H1 (cell line): ENCODE measurements around the gene WDR90. TPM values are rescaled to one million over a fixed set of nuclear protein-coding genes. Genes with fewer than 3 reads are reported as not detected.

Experiments used
- CTCF ChIA-PET: fragments of 300-600 bp; sonication (Branson Sonifier 250); formaldehyde crosslinking; loops from one replicate; lab custom pipeline; 2021; ENCODE audit not compliant: partially characterized antibody; lab: Charles Lee
- POLR2A ChIA-PET: fragments of 300-600 bp; sonication (Branson Sonifier 250); formaldehyde crosslinking; loops from one replicate; lab custom pipeline; 2021; ENCODE audit warnings: inconsistent platforms; ENCODE audit not compliant: partially characterized antibody; lab: Charles Lee
- DNase-seq, 2 experiments: peaks; one replicate each; pipeline versions ENCODE4 v3.0.0 to v3.0.0-alpha.2; 2010 to 2022; ENCODE audit warnings: low spot score in 2 of 2, low read depth in 1 of 2, mixed read lengths in 1 of 2
- FAIRE-seq: peaks from 2 replicates; lab custom pipeline; 2011; peaks lifted over from hg19 to GRCh38; lab: Jason Lieb, UNC
- H2AFZ ChIP-seq: 2 replicates; pipeline ENCODE4 v1.8.1; 2012; ENCODE audit warnings: low read length, inconsistent platforms
- H2AK5ac ChIP-seq: 2 replicates; pipeline ENCODE4 v1.6.1; 2013; ENCODE audit warnings: low read depth, low read length
- H2BK120ac ChIP-seq: replicated peaks from 2 replicates; pipeline ENCODE3; 2013; ENCODE audit warnings: low read depth, low read length, inconsistent platforms
- H2BK12ac ChIP-seq: 2 replicates; pipeline ENCODE4 v1.6.1; 2013; ENCODE audit warnings: low read depth, low read length
- H2BK15ac ChIP-seq: 2 replicates; pipeline ENCODE4 v1.6.1; 2013; ENCODE audit warnings: low read length
- H2BK20ac ChIP-seq: 2 replicates; pipeline ENCODE4 v1.6.1; 2013; ENCODE audit warnings: low read length
- H2BK5ac ChIP-seq: 2 replicates; pipeline ENCODE4 v1.6.1; 2013; ENCODE audit warnings: low read depth, low read length
- H3K14ac ChIP-seq: 2 replicates; pipeline ENCODE4 v1.6.1; 2013; ENCODE audit warnings: inconsistent platforms; ENCODE audit not compliant: insufficient read length
- H3K18ac ChIP-seq: 2 replicates; pipeline ENCODE4 v1.6.1; 2013; ENCODE audit warnings: low read length; ENCODE audit errors: extremely low read depth
- H3K23ac ChIP-seq: 2 replicates; pipeline ENCODE4 v1.6.1; 2013; ENCODE audit warnings: inconsistent platforms; ENCODE audit not compliant: insufficient read length
- H3K23me2 ChIP-seq: 2 replicates; pipeline ENCODE4 v1.6.1; 2013; ENCODE audit warnings: low read depth, low read length
- H3K27ac ChIP-seq: 2 replicates; pipeline ENCODE4 v1.6.1; 2011; ENCODE audit warnings: low read depth, low read length, inconsistent platforms
- H3K27me3 ChIP-seq, 4 experiments: replicated peaks in 1 of 4; 1 replicate in 1 of 4; 2 replicates in 3 of 4; pipeline versions ENCODE4 v1.6.1 to v1.8.1; 2011 to 2013; ENCODE audit warnings: low read length in 3 of 4, mild to moderate bottlenecking in 3 of 4, inconsistent platforms in 2 of 4, mixed read lengths in 2 of 4, moderate library complexity in 1 of 4; ENCODE audit not compliant: control insufficient read depth in 3 of 4, insufficient read depth in 3 of 4; ENCODE audit errors: extremely low read depth in 1 of 4
- H3K36me3 ChIP-seq, 4 experiments: 2 replicates each; pipeline versions ENCODE4 v1.6.1 to v1.8.1; 2011 to 2013; ENCODE audit warnings: mild to moderate bottlenecking in 4 of 4, low read length in 3 of 4, moderate library complexity in 2 of 4, control low read depth in 1 of 4, inconsistent platforms in 1 of 4; ENCODE audit not compliant: insufficient read depth in 4 of 4, control insufficient read depth in 2 of 4
- H3K4ac ChIP-seq: replicated peaks from 2 replicates; pipeline ENCODE3; 2013; ENCODE audit warnings: low read length, low read depth, mixed read lengths, inconsistent platforms; ENCODE audit not compliant: insufficient read length
- H3K4me1 ChIP-seq, 4 experiments: replicated peaks in 1 of 4; 1 replicate in 1 of 4; 2 replicates in 3 of 4; pipeline versions ENCODE4 v1.6.1 to v1.8.1; 2011 to 2013; ENCODE audit warnings: low read length in 3 of 4, inconsistent platforms in 2 of 4, mixed read lengths in 1 of 4; ENCODE audit not compliant: insufficient read depth in 4 of 4, control insufficient read depth in 3 of 4
- H3K4me2 ChIP-seq, 2 experiments: 2 replicates each; pipeline versions ENCODE4 v1.6.1 to v1.8.1; 2011 to 2013; ENCODE audit warnings: low read depth in 2 of 2, low read length in 2 of 2, control low read depth in 1 of 2, inconsistent platforms in 1 of 2, mild to moderate bottlenecking in 1 of 2; ENCODE audit not compliant: insufficient read depth in 1 of 2
- H3K4me3 ChIP-seq, 4 experiments: fragments of 200-600, 300-600 bp in 1 of 4; sonication (generic), shearing (Covaris generic), sonication (Bioruptor Twin) in 1 of 4; 2 replicates each; pipeline versions ENCODE4 v1.5.1 to v1.8.1; 2011 to 2016; ENCODE audit warnings: low read length in 4 of 4, low read depth in 3 of 4, control low read depth in 2 of 4, inconsistent platforms in 2 of 4, mild to moderate bottlenecking in 2 of 4, mixed read lengths in 1 of 4, moderate library complexity in 1 of 4; ENCODE audit not compliant: insufficient read depth in 2 of 4; ENCODE audit errors: extremely low read depth in 1 of 4
- H3K56ac ChIP-seq: replicated peaks from 2 replicates; pipeline ENCODE3; 2013; ENCODE audit warnings: low read depth, mild to moderate bottlenecking, mixed read lengths, low read length, inconsistent platforms; ENCODE audit not compliant: insufficient read length
- H3K79me1 ChIP-seq: 2 replicates; pipeline ENCODE4 v1.6.1; 2013; ENCODE audit warnings: low read depth, low read length, control low read depth
- H3K79me2 ChIP-seq, 2 experiments: 2 replicates each; pipeline versions ENCODE4 v1.6.1 to v1.8.1; 2012 to 2013; ENCODE audit warnings: low read length in 2 of 2, mild to moderate bottlenecking in 2 of 2, inconsistent platforms in 1 of 2; ENCODE audit not compliant: insufficient read depth in 2 of 2, control insufficient read depth in 1 of 2
- H3K9ac ChIP-seq, 4 experiments: replicated peaks in 1 of 4; 1 replicate in 1 of 4; 2 replicates in 3 of 4; pipeline versions ENCODE4 v1.6.1 to v1.8.1; 2011 to 2013; ENCODE audit warnings: low read depth in 3 of 4, low read length in 3 of 4, control low read depth in 2 of 4, mild to moderate bottlenecking in 2 of 4, moderate library complexity in 2 of 4, inconsistent platforms in 1 of 4; ENCODE audit errors: extremely low read depth in 1 of 4
- H3K9me3 ChIP-seq, 2 experiments: 2 replicates each; pipeline versions ENCODE4 v1.6.1 to v1.8.1; 2012 to 2013; ENCODE audit warnings: mild to moderate bottlenecking in 2 of 2, moderate library complexity in 2 of 2, control low read depth in 1 of 2, inconsistent platforms in 1 of 2, low read depth in 1 of 2, low read length in 1 of 2, mixed read lengths in 1 of 2; ENCODE audit not compliant: insufficient read depth in 2 of 2
- H4K20me1 ChIP-seq, 2 experiments: replicated peaks in 1 of 2; 2 replicates each; pipeline versions ENCODE3 to v1.8.1; 2011 to 2013; ENCODE audit warnings: inconsistent platforms in 2 of 2, low read length in 2 of 2, mild to moderate bottlenecking in 1 of 2; ENCODE audit not compliant: insufficient read depth in 2 of 2, control insufficient read depth in 1 of 2
- H4K5ac ChIP-seq: 2 replicates; pipeline ENCODE4 v1.6.1; 2013; ENCODE audit warnings: low read length, low read depth, mixed read lengths, inconsistent platforms; ENCODE audit not compliant: insufficient read length
- H4K8ac ChIP-seq: 2 replicates; pipeline ENCODE4 v1.8.0; 2013; ENCODE audit warnings: mild to moderate bottlenecking, moderate library complexity, low read length, inconsistent platforms; ENCODE audit not compliant: insufficient read depth; ENCODE audit errors: extremely low read depth
- H4K91ac ChIP-seq: replicated peaks from 2 replicates; pipeline ENCODE3; 2013; ENCODE audit warnings: low read length, mixed read lengths, inconsistent platforms; ENCODE audit not compliant: insufficient read length
- BRCA1 ChIP-seq: IDR thresholded peaks from 2 replicates; pipeline ENCODE4 v1.6.1; 2012; ENCODE audit warnings: low read depth, low read length, improper control_type of control experiment
- CBX8 ChIP-seq: fragments of 300-800, 300-1000 bp; sonication (generic); IDR thresholded peaks from 2 replicates; pipeline ENCODE4 v1.7.1; 2016; ENCODE audit warnings: low read depth, low read length, borderline replicate concordance
- KDM4A ChIP-seq: IDR thresholded peaks from one replicate; pipeline ENCODE4 v1.7.1; 2012; ENCODE audit warnings: low read depth, mild to moderate bottlenecking, moderate library complexity, low read length, inconsistent platforms; ENCODE audit not compliant: severe bottlenecking
- SP2 ChIP-seq: IDR thresholded peaks from 2 replicates; pipeline ENCODE4 v1.6.1; 2012; ENCODE audit warnings: mild to moderate bottlenecking, low read length, inconsistent platforms
- WGBS, 2 experiments: shearing (Covaris generic) in 1 of 2; methylation state at CpG; one replicate each; pipeline versions ENCODE4 v1.1.6 to v1.1.7; 2013 to 2015; ENCODE audit warnings: low lambda C conversion rate in 2 of 2, mixed read lengths in 2 of 2, inconsistent platforms in 1 of 2, low coverage in 1 of 2, missing lambda C conversion rate in 1 of 2; ENCODE audit not compliant: insufficient replicate concordance in 2 of 2, insufficient coverage in 1 of 2, insufficient read length in 1 of 2; ENCODE audit errors: extremely low coverage in 1 of 2, missing lambda C conversion rate in 1 of 2; 5-methylcytosine and 5-hydroxymethylcytosine counted together
- polyA plus RNA-seq, 7 experiments: library from polyadenylated mRNA; depleted of rRNA in 3 of 7; stranded (reverse) in 5 of 7; unstranded in 2 of 7; fragments of >200 nt in 5 of 7; fragments of 200-250 nt in 2 of 7; gene quantifications; 1 replicate in 5 of 7; 2 replicates in 1 of 7; 4 replicates in 1 of 7; pipeline versions ENCODE4 v1.2.1 to v1.2.3, GENCODE V29; 2011 to 2013; ENCODE audit warnings: missing spikeins in 2 of 7, mixed read lengths in 2 of 7
- total RNA-seq: library from RNA; stranded (reverse); fragmentation: NEBNext Ultra II Directional; extraction: Animal tissue kit (Norgen Biotek cat#: 25700); gene quantifications from 2 replicates; pipeline ENCODE4 v1.2.1, GENCODE V29; 2021

WDR90 gene
- total and polyA plus RNA-seq, 2 of the 8 experiments (the other 6 are each of a cell fraction or from before 2014, with no cell fraction given), result 24.0 to 47.2 TPM

DNA sequence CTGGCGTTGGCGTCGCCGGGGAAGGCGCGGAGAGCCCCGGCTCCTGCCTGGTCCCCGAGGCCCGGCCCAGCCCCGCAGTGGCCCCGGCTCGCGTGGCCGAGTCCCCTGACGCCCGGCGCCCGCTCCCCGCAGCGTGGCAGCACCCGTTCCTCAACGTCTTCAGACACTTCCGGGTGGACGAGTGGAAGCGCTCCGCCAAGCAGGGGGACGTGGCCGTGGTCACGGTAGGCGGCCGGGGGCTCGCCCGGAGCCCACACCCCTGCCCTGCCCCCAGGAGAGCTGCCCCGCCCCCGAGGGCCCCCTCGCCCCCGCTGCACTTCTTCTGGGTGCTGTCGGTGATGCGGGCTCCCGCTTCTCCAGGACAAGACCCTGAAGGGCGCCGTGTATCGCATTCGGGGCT lies 466 bp downstream of the WDR90 start:
- no peak for TF ChIP-seq BRCA1
- TF ChIP-seq CBX8, result no peak
- TF ChIP-seq KDM4A, result peak; percentile 13
- no peak for TF ChIP-seq SP2
- Histone ChIP-seq H2AFZ (no peak overlapping the region), H2AK5ac (no peak overlapping the region), H2BK15ac (no peak overlapping the region), H3K79me2 (no peaks in the 10 kb centered on the region), H3K9ac (peak overlapping the region in 1 of 4 experiments; percentile 34; a peak in 3 of 7 replicates), H3K4me3 (peak overlapping the region; percentile 59 to 76 (median 68)), H3K18ac (no peak overlapping the region), H3K27ac (no peak overlapping the region), H4K8ac (no peak overlapping the region), H4K5ac (no peak overlapping the region), H3K79me1 (no peaks in the 10 kb centered on the region; the same call in 1 of the 2 replicates), H3K9me3 (no peaks in the 10 kb centered on the region), H3K4ac (no peak overlapping the region), H2BK20ac (no peak overlapping the region), H3K23me2 (peaks cover 7% of the 10 kb centered on the region), H3K4me1 (peaks cover 0 to 4% (median under 1%) of the 10 kb centered on the region in 4 experiments; a peak in 4 of 7 replicates), H3K23ac (no peak overlapping the region), H4K20me1 (peaks cover 0 to 9% of the 10 kb centered on the region in 2 experiments), H3K36me3 (peaks cover 0 to 9% (median 1%) of the 10 kb centered on the region in 4 experiments; a peak in 1 of 8 replicates), H3K56ac (no peak overlapping the region), H4K91ac (no peak overlapping the region), H2BK12ac (no peak overlapping the region), H2BK5ac (no peak overlapping the region), H3K14ac (no peak overlapping the region), H2BK120ac (no peak overlapping the region), H3K4me2 (peak overlapping the region; percentile 67 to 86), H3K27me3 (no peaks in the 10 kb centered on the region)
- DNase-seq (no peak), FAIRE-seq (no peak)
- 13% methylated on average over 30 of the region's 44 CpGs; no CpG with 5 or more reads in 1 of the 2 experiments for WGBS, 2 experiments
- ChIA-PET POLR2A (interaction anchor here (0.8 to 2.9 kb wide), 15 partner anchors 8 to 265 kb away, joined by 3 to 14 read pairs (median 4); partner anchors contain the start of genes METTL26, RHBDL1, RHOT2 and STUB1), CTCF (interaction anchor here (0.6 to 7.9 kb wide), 6 partner anchors 11 to 110 kb away, joined by 3 to 104 read pairs (median 13); partner anchors contain the start of gene RHOT2)
